ENCODE data around the gene MRPL19.
"Not testable (repeated sequence)": the region's sequence is repeated elsewhere in the genome, so short reads cannot be mapped to it uniquely, and the experiment has no call there.

Gene MRPL19

DNA sequence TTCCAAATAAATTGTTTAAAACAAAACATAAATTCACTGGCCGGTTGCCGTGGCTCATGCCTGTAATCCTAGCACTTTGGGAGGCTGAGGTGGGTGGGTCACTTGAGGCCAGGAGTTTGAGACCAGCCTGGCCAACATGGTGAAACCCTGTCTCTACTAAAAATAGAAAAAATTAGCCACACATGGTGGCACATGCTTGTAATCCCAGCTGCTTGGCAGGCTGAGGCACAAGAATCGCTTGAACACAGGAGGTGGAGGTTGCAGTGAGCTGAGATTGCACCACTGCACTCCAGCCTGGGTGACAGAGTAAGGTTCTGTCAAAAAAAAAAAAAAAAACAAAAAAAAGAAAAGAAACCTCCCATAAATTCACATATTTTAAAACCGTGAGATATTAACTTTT, 28.8 kb downstream of the MRPL19 start:
- not testable (repeated sequence) for H3K27me3 Mint-ChIP-seq, H3K9me3 Mint-ChIP-seq, DNase-seq, H3K27ac Mint-ChIP-seq, H3K4me3 Mint-ChIP-seq
- H3K4me1 Mint-ChIP-seq (ENCODE audit: low read depth) = peaks cover 10% of the 10 kb centered on the region
- H3K36me3 Mint-ChIP-seq (ENCODE audit: low read depth) = peaks cover 80% of the 10 kb centered on the region

DNA sequence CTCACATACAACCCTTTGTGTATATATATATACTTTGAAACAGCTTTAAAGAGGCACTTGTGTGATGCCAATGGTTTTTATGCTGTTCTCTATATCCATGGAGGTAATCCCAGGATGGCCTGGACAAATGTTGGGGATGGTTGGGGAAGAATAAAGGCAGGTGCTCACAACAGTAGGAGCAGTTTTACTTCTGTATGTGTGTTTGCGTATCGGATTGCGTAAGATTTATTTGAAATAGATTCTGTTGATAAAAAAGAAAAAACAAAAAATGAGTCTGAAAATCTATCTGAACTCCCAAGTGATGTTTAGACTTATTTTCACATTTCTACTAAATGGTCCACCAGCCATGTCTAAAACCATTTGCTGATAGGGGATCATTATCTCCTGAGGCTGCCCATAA, 29.3 kb downstream of the MRPL19 start:
- Mint-ChIP-seq H3K4me1 (ENCODE audit: low read depth) (peaks cover 10% of the 10 kb centered on the region), H3K9me3 (no peaks in the 10 kb centered on the region), H3K27ac (no peak overlapping the region), H3K36me3 (ENCODE audit: low read depth) (peaks cover 80% of the 10 kb centered on the region), H3K4me3 (no peak overlapping the region), H3K27me3 (no peaks in the 10 kb centered on the region)
- DNase-seq = no peak

DNA sequence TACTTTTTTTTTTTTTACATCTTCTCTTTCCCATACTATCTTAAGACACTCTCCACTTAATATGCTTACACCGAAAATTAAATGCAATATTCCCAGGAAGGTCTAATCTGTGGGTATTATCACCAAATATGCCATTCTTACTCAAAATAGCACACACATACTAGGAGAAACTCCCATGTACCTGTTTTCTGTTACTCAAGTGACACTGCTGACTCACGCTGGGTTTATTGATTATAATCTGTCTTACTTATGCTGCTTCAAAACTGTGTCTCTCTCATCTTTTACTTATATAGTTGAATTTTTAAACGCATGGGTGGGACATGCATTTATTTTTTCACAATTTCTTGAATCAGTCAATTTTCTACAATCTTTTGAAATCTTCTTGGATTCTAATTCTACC, 29.9 kb downstream of the MRPL19 start:
- Mint-ChIP-seq H3K27ac (no peak overlapping the region), H3K4me1 (ENCODE audit: low read depth) (peaks cover 10% of the 10 kb centered on the region)

DNA sequence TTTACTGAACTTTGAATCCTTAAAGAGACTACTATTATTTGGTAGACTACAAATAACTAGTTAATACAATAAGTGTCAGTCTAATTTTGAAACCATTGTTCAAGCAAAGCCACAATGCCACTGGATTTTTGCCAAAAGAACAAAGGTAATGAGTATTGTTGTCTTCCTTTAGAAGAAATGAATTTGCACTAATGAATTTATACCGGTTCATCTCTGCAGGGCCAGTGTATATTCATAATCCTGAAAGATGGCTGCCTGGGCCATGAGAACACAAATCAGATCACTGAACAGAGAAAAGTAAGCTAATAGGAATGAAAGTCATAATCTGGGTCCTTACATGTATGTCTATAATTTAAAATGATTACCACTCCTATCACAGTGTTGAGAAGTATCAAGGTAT, 33.0 kb downstream of the MRPL19 start:
- Mint-ChIP-seq H3K27ac (no peak overlapping the region), H3K36me3 (ENCODE audit: low read depth) (peaks cover 87% of the 10 kb centered on the region)
- DNase-seq = no peak

More for the DNA sequence above, 29.9 kb downstream of the MRPL19 start:
- Mint-ChIP-seq H3K4me3 (no peak overlapping the region), H3K9me3 (no peaks in the 10 kb centered on the region), H3K27me3 (no peaks in the 10 kb centered on the region), H3K36me3 (ENCODE audit: low read depth) (peaks cover 80% of the 10 kb centered on the region)
- no peak for DNase-seq

DNA sequence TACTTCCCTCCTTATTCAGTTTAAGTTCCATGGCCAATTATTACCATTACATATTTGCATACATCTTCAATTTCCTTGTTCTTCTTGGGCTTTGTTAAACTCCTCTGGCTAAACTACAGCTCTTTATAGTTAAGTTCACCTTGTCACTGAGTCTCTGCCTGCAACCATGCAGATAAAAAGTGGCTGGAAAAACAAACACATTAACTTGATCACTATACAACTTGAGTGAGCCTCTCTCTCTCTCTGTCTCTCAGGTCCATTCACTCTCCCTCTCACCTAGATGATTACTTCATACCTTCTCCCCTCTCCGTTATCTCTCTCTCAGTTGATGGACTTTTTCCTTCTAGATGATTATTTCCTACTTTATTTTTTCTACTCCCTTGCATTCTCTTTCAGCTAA, 33.8 kb downstream of the MRPL19 start:
- peaks cover 17% of the 10 kb centered on the region for H3K4me1 Mint-ChIP-seq (ENCODE audit: low read depth)
- peaks cover 91% of the 10 kb centered on the region for H3K36me3 Mint-ChIP-seq (ENCODE audit: low read depth)
- no peak overlapping the region for H3K27ac Mint-ChIP-seq
- no peaks in the 10 kb centered on the region for H3K27me3 Mint-ChIP-seq
- H3K9me3 Mint-ChIP-seq = no peaks in the 10 kb centered on the region
- H3K4me3 Mint-ChIP-seq = no peak overlapping the region
- DNase-seq = no peak

More for the DNA sequence above, 33.0 kb downstream of the MRPL19 start:
- H3K27me3 Mint-ChIP-seq = no peaks in the 10 kb centered on the region
- H3K4me1 Mint-ChIP-seq (ENCODE audit: low read depth) = peaks cover 12% of the 10 kb centered on the region
- no peaks in the 10 kb centered on the region for H3K9me3 Mint-ChIP-seq
- H3K4me3 Mint-ChIP-seq = no peak overlapping the region

DNA sequence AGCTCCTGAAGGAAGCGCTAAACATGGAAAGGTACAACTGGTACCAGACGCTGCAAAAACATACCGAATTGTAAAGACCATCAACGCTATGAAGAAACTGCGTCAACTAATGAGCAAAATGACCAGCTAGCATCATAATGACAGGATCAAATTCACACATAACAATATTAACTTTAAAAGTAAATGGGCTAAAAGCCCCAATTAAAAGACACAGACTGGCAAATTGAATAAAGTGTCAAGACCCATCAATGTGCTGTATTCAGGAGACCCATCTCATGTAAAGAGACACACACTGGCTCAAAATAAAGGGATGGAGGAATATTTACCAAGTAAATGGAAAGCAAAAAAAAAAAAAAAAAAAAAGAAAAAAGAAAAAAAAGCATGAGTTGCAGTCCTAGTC, 36.8 kb downstream of the MRPL19 start:
- peaks cover 94% of the 10 kb centered on the region for H3K36me3 Mint-ChIP-seq (ENCODE audit: low read depth)
- H3K27ac Mint-ChIP-seq, H3K27me3 Mint-ChIP-seq, H3K4me3 Mint-ChIP-seq, DNase-seq, H3K9me3 Mint-ChIP-seq: not testable (repeated sequence)
- H3K4me1 Mint-ChIP-seq (ENCODE audit: low read depth) = peaks cover 12% of the 10 kb centered on the region

DNA sequence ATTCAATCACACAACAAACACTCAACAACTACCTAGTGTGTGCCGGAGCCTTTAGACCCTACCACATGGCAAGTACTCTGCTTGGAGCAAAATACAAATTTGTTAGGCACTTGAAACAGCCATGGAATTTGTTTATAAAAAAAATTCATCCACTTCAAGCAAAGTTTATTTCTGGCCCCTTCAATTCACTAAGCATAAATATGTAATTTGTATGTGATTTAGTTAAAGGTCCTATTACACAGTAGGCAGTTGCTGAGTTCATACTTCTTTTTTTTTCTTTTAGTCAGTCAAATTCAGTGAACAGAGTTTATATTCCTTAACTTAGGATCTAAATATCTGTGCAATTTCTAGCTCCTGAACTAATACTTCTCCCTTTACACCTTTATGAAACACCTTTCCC, 41.6 kb downstream of the MRPL19 start:
- no peaks in the 10 kb centered on the region for H3K9me3 Mint-ChIP-seq

DNA sequence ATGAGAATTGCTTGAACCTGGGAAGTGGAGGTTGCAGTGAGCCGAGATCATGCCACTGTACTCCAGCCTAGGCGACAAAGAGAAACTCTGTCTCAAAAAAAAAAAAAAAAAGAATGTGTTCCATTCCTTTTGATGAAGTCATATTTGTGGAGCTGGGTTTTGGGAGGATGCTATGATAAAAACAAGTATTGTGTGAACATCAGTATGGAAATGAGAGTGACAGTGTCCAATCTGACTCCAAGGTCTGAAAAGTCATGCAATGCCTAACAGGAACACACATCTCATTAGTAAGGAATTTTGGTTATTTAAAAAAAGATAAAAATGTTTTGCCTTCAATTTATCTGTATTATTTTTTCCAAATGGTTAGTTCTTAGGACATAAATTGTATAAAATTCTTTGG, 52.3 kb downstream of the MRPL19 start:
- peaks cover 76% of the 10 kb centered on the region for H3K36me3 Mint-ChIP-seq (ENCODE audit: low read depth)

More for the DNA sequence above, 41.6 kb downstream of the MRPL19 start:
- no peak overlapping the region for H3K4me3 Mint-ChIP-seq
- peaks cover 89% of the 10 kb centered on the region for H3K36me3 Mint-ChIP-seq (ENCODE audit: low read depth)
- peaks cover 12% of the 10 kb centered on the region for H3K4me1 Mint-ChIP-seq (ENCODE audit: low read depth)
- DNase-seq = no peak
- H3K27me3 Mint-ChIP-seq = no peaks in the 10 kb centered on the region
- H3K27ac Mint-ChIP-seq = no peak overlapping the region

DNA sequence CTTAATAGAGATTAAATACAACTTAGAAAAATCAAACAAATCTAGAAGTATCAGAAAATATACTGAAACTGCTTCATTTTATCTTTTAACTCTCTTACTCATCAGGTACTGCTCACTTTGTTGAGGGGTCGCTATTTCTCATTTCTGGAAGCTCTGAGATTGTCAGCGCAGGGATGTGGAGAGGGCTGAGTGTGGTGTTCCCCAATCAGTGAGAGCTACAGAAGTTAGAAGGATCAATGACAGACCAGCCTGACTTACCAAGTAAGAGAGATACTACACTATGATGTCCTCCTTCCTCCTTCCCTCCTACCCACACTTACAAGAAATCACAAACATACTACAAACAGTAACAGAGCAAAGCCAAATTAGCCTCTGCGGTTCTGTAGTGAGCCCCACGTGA, 56.0 kb downstream of the MRPL19 start:
- peaks cover 95% of the 10 kb centered on the region for H3K36me3 Mint-ChIP-seq (ENCODE audit: low read depth)
- H3K4me1 Mint-ChIP-seq (ENCODE audit: low read depth) = peaks cover 18% of the 10 kb centered on the region
- no peaks in the 10 kb centered on the region for H3K27me3 Mint-ChIP-seq
- no peak overlapping the region for H3K4me3 Mint-ChIP-seq
- H3K27ac Mint-ChIP-seq = no peak overlapping the region
- no peaks in the 10 kb centered on the region for H3K9me3 Mint-ChIP-seq
- no peak for DNase-seq

More for the DNA sequence above, 52.3 kb downstream of the MRPL19 start:
- H3K4me1 Mint-ChIP-seq (ENCODE audit: low read depth) = peaks cover 3% of the 10 kb centered on the region
- H3K27ac Mint-ChIP-seq = no peak overlapping the region
- no peak overlapping the region for H3K4me3 Mint-ChIP-seq
- no peaks in the 10 kb centered on the region for H3K9me3 Mint-ChIP-seq
- H3K27me3 Mint-ChIP-seq = no peaks in the 10 kb centered on the region
- no peak for DNase-seq

DNA sequence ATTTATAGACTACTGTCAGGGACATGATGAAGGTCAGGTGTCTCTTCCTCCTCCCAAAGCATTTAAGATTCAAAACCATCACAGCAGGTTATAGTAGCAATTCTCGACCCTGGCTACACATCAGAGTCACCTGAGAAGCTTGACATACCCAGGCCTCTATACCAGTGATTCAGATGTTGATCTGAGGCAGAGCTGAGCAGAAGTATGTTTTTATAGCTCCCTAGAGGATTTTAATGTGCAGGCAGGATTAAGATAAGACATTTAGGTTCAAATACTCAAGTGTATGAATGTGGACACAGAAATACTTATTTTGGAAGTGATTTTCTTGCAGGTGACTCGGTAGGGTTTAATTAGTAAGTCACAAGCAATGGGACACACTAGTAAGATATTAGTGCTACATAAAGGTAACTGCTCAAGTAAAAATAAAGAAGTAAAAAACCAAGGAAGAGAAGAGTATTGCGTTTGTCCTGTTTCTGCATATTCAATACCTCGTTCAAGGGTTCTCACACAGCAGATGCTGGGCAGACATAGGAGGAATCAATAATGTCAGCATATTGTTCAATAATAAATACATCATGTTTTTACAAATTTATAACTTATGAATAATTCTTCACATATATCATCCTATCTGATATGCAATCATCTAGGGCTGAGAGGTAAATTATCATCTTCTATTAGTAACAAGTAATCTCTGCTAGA, 57.2 kb downstream of the MRPL19 start:
- Mint-ChIP-seq H3K27ac (no peak overlapping the region), H3K4me3 (no peak overlapping the region), H3K4me1 (ENCODE audit: low read depth) (peaks cover 26% of the 10 kb centered on the region), H3K36me3 (ENCODE audit: low read depth) (peaks cover 90% of the 10 kb centered on the region), H3K27me3 (no peaks in the 10 kb centered on the region), H3K9me3 (no peaks in the 10 kb centered on the region)
- DNase-seq = no peak

DNA sequence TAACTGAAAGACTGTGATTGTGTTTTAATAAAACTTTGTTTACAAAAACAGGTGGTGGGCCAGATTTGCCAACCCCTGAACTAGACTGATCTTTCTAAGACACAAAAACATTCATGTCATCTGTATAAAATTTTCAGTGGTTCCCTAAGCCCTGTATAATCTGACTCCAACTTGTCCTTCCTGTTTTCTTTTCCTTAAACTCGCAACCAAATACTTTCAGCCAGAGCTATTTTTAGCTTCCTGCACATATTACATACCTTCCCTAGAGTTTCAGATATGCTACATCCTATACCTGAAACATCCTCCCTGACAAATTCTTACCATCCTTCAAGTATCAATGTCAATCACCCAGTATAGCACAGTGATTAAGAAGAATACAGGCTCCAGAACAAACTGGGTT, 59.3 kb downstream of the MRPL19 start:
- H3K4me3 Mint-ChIP-seq = no peak overlapping the region
- peaks cover 80% of the 10 kb centered on the region for H3K36me3 Mint-ChIP-seq (ENCODE audit: low read depth)

DNA sequence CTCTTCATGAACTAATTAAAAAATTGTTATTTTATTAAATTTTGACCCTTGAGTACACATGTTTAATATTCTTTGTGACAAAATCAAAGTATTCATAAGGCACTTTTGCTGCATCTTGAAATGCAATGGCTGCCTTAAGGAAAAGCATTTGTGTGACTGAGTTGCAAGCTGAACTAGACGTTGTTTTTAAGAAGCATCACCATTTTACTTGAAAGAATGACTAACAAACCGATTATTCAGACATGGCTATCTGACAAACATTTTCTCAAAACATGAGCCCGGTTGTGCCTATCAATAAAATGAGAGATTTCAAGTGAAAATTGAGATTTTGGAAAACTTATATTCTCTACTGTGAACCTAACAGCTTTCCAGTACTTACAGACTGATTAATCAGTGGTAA, 61.3 kb downstream of the MRPL19 start:
- Mint-ChIP-seq H3K4me3 (peak overlapping the region; percentile 60), H3K27ac (peak overlapping the region; percentile 55), H3K9me3 (no peaks in the 10 kb centered on the region)

More for the DNA sequence above, 59.3 kb downstream of the MRPL19 start:
- DNase-seq = no peak
- no peaks in the 10 kb centered on the region for H3K27me3 Mint-ChIP-seq
- H3K27ac Mint-ChIP-seq = no peak overlapping the region
- peaks cover 31% of the 10 kb centered on the region for H3K4me1 Mint-ChIP-seq (ENCODE audit: low read depth)
- no peaks in the 10 kb centered on the region for H3K9me3 Mint-ChIP-seq

DNA sequence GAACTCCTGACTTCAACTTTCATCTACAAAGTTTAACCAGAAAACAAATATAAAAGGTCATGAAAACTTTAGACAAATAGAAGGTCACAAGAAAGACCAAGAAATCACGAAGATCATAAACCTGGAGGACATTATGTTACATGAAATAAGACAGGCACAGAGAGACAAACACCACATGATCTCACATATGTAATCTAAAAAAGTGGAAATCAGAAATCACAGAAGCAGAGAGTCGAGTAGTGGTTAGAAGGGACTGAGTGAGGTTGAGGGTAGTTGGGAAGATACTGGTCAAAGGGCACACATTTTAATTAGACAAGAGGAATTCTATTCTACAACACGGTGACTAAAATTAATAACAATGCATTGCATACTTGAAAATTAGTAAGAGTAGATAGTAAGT, 62.7 kb downstream of the MRPL19 start:
- Mint-ChIP-seq H3K27me3 (no peaks in the 10 kb centered on the region), H3K36me3 (ENCODE audit: low read depth) (peaks cover 52% of the 10 kb centered on the region), H3K27ac (peak overlapping the region; percentile 69), H3K4me1 (ENCODE audit: low read depth) (peaks cover 32% of the 10 kb centered on the region), H3K9me3 (no peaks in the 10 kb centered on the region), H3K4me3 (peak overlapping the region; percentile 78)
- no peak for DNase-seq

More for the DNA sequence above, 61.3 kb downstream of the MRPL19 start:
- Mint-ChIP-seq H3K27me3 (no peaks in the 10 kb centered on the region), H3K36me3 (ENCODE audit: low read depth) (peaks cover 66% of the 10 kb centered on the region), H3K4me1 (ENCODE audit: low read depth) (peaks cover 33% of the 10 kb centered on the region)
- DNase-seq = no peak

DNA sequence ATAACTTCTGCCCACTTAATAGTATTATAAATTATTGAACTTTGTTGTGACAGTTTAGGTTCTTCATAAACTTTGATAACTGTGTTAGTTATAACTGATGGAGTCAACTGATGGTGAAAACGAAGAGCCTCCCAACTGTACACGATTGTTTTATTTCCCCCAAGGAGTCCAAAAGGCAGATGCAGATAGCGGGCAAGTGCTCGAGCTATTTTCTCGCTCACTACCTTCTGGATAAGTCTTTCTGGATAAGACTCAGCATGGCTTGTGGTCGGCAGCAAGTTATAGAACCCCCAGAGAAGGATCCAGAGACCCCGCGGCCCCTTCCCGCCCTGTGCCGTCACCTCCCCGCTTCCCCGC, 63.6 kb downstream of the MRPL19 start:
- H3K4me1 Mint-ChIP-seq (ENCODE audit: low read depth) = peaks cover 31% of the 10 kb centered on the region
- no peak for DNase-seq

DNA sequence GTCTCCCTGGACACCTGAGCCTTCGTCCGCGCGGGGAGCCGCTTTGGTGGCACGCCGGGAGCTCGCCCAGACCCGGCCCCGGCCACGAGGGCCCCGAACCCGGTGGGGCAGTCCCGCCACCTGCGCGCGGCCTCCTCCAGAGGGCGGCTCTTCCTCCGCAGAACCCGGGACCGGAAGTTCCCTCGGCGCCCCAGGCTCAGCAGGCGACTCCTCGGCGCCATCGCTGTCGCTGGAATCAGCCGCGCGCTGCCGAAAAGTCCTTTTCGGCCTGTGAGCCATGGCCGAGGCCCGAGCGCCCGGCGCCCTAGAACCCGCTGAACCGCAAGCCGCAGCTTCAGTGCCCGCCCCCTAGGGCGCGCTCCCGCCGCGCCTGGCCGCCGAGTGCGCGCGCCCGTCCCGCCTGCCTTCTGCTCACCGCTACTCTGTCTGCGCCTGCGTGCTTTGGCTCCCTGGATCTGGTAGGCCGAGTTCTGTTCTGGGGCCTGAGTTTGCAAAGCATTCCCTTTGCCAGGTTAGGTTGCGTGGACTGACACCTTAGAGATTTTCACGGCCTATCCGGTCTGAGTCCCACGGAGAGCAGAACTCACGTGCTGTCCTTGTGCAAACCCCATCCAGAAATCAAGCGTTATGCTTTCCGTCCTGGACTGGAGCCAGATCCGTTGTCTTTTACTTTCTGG, 64.1 kb downstream of the MRPL19 start, which contains the start of gene GCFC2:
GCFC2 (minus strand) TSS at position 339 of the 677 bp plus-strand sequence; CDS start at position 279, 60 bp downstream.
- H3K9me3 Mint-ChIP-seq = no peaks in the 10 kb centered on the region
- peak within 1 kb of the TSS; percentile 78 for H3K4me3 Mint-ChIP-seq
- peaks cover 3% of the 10 kb centered on the region for H3K27me3 Mint-ChIP-seq
- peaks cover 29% of the 10 kb centered on the region for H3K4me1 Mint-ChIP-seq (ENCODE audit: low read depth)
- peak within 1 kb of the TSS; percentile 97 for H3K27ac Mint-ChIP-seq
- peak; percentile 93 for DNase-seq
- peaks cover 39% of the 10 kb centered on the region for H3K36me3 Mint-ChIP-seq (ENCODE audit: low read depth)

More for the DNA sequence above, 63.6 kb downstream of the MRPL19 start:
- Mint-ChIP-seq H3K27ac (peak overlapping the region; percentile 97), H3K27me3 (peaks cover under 1% of the 10 kb centered on the region), H3K4me3 (peak overlapping the region; percentile 78), H3K36me3 (ENCODE audit: low read depth) (peaks cover 43% of the 10 kb centered on the region), H3K9me3 (no peaks in the 10 kb centered on the region)
